HG03175 (cell line): ENCODE data around the gene EXOSC6.
"Not testable (repeated sequence)": the region's sequence is repeated elsewhere in the genome, so short reads cannot be mapped to it uniquely, and the experiment has no call there.

Experiments
- ATAC-seq: cut with Tn5 transposase; IDR thresholded peaks from one replicate; pipeline ENCODE4 v1.9.1; 2021; ENCODE audit warnings: mild to moderate bottlenecking, moderate library complexity; ENCODE audit not compliant: unreplicated experiment

EXOSC6 gene

DNA sequence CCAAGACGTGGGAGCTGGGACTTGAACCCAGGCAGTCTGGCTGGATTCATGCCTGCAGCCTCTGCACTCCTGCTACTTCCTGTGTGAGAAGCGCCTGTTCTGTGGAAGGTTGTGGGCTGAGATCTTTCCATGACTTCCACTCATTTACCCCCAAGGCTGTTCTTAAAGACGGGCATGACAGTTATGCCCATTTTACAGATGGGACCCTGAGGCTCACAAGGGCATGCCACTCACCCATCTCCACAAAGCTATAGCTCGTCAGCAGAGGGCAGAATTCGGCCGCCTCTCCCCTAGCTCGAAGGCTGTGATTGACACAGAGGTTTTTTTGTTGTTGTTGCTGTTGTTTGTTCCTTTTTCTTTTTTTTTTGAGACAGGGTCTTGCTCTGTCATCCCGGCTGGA lies 51.7 kb downstream of the EXOSC6 start:
- ATAC-seq = not testable (repeated sequence)

DNA sequence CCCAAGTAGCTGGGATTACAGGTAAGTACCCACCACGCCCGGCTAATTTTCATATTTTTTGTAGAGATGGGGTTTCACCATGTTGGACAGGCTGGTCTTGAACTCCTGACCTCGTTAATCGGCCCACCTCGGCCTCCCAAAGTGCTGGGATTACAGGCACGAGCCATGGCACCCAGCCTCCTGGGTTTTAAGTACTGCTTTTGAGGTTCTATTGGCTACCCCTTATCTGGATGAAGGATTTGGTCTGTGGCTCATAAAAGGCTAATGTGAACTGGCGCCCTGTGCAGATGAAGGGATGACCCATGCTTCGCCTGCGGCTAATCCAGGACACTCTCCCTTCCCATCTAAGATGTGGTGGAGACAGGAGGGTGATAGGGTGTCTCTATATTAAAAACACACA lies 52.6 kb downstream of the EXOSC6 start:
- ATAC-seq = not testable (repeated sequence)

DNA sequence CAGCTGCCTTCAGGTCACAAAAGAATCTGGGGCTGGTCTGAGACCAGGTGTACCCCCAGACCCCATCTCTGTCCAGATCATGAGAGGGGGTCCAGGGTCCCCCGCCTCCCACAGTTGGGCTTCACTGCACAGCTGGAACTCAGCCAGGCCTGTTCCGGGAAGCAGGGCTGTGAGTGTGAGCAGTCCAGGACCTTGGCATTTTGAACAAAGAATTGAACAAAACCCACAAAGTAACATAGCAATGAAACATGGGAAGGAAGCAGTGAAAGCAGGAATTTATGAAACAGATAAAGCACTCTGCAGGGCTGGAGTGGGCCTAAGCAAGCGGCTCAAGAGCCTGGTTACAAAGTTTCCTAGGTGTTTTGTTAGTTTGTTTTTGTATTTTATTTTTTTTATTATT lies 53.1 kb downstream of the EXOSC6 start:
- not testable (repeated sequence) for ATAC-seq

DNA sequence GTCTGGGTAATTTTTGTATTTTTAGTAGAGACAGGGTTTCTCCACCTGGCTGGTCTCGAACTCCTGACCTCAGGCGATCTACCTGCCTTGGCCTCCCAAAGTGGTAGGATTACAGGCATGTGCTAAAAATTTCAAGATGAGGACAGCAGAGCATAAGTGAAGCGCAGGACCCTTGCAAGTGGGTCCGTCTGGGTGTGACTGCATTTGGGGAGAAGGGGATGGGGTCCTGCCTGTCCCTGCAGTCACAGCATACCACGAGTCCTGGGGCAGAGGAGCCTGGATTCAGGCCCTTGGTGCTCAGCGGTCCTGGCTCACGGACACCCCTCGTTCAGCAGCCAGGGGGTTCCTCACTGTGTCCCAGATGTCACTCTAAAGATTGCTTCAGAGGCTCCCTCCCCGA lies 53.5 kb downstream of the EXOSC6 start:
- not testable (repeated sequence) for ATAC-seq

DNA sequence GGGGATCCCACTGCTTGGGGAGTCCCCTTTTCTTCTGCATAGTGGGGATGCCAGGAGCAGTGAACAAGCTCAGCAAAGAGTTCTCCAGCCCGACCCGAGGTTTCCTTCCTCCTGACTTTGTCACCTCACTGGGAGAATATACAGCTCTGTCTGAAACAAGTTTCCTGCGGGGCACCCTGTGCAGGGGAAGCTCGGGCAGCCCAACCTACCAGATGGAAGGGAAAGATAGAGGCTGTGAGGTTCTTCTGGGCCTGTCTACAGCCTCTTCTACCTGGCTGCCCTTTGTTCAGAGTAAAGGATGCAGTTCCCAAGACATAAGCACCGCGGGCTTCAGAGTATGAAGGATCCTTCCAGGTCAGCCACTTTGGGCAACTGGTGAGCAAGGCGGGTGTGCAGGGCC lies 54.1 kb downstream of the EXOSC6 start:
- not testable (repeated sequence) for ATAC-seq
